ENCODE data around the gene FOXP4.

Gene FOXP4

DNA sequence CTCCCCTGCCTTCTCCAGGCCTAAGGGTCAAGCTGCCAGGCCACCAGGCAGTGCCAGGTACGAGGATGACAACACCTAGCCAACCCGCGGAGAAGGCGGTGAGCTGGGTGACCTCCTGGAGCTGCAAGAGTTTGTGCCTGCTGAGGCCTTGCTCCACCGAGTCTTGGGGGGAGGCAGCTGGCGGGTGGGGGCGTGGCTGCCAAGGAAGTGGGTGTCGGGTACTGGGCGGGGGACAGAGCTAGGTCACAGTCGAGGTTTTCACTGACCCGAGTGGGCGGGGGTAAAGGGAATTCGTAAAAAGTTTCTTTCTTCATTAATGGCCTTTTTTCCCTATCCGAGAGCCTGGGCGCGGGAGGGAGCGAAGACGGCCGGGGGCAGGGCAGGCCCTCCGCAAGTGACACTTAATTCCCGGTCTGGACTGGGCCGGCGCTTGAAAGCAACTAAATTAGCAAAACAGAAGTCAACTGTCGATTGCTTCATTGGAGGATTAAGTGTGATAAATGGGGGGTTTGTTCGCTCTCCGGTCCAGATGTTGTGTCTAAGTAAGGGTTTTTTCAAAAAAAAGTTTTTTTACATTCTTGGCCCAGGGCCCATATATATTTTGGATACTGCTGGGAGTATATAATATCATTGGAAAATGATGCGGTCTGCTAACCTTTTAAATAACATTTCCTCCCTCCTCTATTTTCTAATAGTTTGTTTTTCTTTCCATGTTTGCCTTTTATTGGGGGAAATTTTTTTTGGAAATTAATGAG lies 43.1 kb upstream of the FOXP4 start:
- in situ Hi-C loops (cut with MboI; ENCODE audit: low sequenced_read_pairs, unreplicated experiment): no loop called here

DNA sequence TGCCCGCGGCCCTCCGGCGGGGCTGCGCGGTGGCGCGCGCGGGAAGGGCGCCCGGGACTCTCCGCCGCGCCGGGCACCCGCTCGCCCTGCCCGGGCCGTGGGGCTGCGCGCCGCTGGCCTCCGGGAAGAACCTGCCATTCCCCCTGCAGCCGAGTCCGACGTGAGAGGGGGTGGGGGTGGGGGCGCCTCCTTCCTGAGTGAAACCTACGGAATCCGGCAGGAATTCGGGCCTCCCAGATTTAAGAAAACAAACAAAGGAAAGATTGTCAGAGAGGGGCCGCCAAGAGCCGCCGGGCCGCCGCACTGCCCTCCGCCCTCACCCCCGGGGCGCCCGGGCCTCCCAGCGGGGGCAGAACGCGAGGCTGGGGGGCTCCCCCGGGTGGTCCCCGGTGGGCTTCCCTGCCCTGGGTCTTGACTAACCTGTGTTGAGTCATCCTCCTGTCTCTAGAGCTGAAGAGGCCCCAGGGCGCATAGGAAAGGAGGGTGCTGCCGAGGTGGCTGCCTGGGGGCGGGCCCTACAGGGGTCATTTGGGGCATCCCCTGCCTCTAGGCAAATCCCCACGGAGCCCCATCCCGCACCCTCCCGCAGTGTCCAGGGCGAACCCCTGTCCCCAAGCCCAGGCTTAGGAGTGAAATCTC lies 42.2 kb upstream of the FOXP4 start:
- in situ Hi-C loops (cut with MboI; ENCODE audit: low sequenced_read_pairs, unreplicated experiment): no loop called here
- DNase-seq (ENCODE audit: low spot score): peak; percentile 77
- TF ChIP-seq, protein P1, sequence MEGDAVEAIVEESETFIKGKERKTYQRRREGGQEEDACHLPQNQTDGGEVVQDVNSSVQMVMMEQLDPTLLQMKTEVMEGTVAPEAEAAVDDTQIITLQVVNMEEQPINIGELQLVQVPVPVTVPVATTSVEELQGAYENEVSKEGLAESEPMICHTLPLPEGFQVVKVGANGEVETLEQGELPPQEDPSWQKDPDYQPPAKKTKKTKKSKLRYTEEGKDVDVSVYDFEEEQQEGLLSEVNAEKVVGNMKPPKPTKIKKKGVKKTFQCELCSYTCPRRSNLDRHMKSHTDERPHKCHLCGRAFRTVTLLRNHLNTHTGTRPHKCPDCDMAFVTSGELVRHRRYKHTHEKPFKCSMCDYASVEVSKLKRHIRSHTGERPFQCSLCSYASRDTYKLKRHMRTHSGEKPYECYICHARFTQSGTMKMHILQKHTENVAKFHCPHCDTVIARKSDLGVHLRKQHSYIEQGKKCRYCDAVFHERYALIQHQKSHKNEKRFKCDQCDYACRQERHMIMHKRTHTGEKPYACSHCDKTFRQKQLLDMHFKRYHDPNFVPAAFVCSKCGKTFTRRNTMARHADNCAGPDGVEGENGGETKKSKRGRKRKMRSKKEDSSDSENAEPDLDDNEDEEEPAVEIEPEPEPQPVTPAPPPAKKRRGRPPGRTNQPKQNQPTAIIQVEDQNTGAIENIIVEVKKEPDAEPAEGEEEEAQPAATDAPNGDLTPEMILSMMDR (IDR thresholded peaks at IDR 0.05; ENCODE audit: borderline replicate concordance, control extremely low read depth, extremely low read depth, insufficient read depth, missing control alignments): no peak

More for the DNA sequence above, 43.1 kb upstream of the FOXP4 start:
- TF ChIP-seq, protein P1 (IDR thresholded peaks at IDR 0.05; ENCODE audit: borderline replicate concordance, control extremely low read depth, extremely low read depth, insufficient read depth, missing control alignments): no peak
- DNase-seq (ENCODE audit: low spot score): no peak

DNA sequence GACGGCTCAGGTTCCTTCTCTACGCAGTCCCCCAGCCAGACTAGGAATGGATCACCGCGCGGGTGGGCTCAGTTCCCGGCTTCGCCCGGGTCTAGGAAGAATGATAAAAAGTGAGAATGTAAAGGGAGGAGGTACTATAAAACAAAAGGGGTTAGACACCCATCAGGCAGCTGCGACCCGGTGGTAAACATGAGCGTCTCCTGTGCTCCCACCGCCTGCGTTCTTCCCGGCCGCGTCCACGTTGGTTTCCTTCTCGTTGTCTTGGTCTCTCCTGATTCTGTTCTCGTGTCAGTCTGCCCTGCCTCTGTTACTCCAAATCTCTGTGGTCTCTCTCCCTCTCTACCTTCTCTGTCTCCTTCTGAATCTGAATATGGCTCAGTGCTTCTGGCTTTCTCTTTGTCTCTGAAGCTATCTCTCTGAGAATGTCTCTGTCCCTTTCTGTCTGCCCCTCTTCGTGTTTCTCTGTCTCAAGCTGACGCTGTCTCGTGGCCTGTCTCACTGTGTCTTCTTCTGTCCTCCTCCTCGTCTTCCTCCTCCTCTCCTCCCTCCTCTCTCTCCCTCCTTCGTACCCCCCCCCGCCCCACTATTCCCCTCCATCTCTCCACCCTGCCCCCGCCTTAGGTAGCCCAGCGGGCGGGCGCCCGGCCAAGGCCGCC lies 41.6 kb upstream of the FOXP4 start:
- DNase-seq (ENCODE audit: low spot score): peak; percentile 54
- in situ Hi-C loops (cut with MboI; ENCODE audit: low sequenced_read_pairs, unreplicated experiment): no loop called here

DNA sequence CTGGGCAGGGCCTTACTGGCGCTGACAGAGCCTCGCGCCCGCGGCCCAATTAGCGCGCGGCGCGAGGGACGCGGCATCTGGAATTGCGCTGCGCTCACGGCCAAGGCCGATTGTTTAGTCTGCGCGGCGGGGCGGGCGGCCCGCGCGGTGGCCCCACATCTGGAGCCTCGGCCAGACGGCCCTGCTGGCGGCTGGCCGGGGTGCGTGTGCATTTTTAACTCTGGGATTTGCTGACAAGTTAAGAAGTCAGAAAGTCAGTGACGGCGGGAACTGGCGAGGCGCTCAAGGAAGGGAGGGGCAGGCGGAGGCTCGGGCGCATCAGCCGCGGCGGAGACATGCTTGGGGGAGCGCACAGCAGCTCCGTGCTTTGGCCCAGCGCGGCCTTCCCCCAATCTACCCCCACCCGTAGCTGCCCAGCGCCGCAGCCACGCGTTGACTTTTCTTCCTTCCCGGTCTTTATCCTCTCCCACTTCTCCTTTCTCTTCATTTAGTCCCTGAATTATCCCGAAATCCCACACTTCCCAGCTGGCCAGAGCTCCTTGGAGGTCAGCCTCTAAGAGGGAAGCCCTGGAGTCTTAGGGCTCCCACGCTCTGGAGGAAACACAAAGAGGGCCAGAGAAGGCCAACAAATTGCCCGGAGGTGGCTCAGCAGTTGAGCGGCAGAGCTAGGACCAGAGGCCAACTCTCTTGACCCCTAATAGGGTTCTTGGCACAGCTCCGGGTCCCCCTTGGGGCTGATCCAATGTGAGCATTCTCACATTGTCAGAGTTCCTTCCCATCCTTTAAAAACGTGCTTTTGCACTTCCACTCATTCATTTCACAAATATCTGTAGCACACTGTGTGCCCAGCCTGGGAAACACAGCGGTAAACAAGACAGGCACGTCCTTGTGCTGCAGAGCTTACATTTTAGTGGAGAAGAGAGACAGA lies 40.8 kb upstream of the FOXP4 start:
- peak; percentile 88 for DNase-seq (ENCODE audit: low spot score)
- TF ChIP-seq, protein P1 (IDR thresholded peaks at IDR 0.05; ENCODE audit: borderline replicate concordance, control extremely low read depth, extremely low read depth, insufficient read depth, missing control alignments): no peak
- in situ Hi-C loops (cut with MboI; ENCODE audit: low sequenced_read_pairs, unreplicated experiment): no loop called here

More for the DNA sequence above, 41.6 kb upstream of the FOXP4 start:
- TF ChIP-seq, protein P1 (IDR thresholded peaks at IDR 0.05; ENCODE audit: borderline replicate concordance, control extremely low read depth, extremely low read depth, insufficient read depth, missing control alignments): no peak

DNA sequence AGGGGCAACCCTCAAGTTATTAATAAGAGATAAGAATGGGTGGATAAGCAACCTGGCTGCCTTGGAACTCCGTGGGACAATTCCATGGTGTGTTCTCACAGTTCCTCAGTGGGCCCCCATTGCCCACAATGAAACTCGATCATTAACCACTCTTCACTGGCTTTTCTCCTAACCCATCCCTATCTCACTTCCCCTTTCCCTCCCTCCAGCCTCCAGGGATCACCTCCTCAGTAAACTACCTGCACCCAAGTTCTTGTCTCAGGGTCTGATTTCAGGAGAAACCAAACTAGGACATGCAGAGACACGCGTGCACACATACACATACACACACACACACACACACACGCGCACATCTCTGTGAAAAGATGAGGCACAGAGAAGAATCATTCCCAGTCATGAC lies 37.7 kb upstream of the FOXP4 start:
- TF ChIP-seq, protein P1 (IDR thresholded peaks at IDR 0.05; ENCODE audit: borderline replicate concordance, control extremely low read depth, extremely low read depth, insufficient read depth, missing control alignments): no peak
- in situ Hi-C loops (cut with MboI; ENCODE audit: low sequenced_read_pairs, unreplicated experiment): no loop called here
- DNase-seq (ENCODE audit: low spot score): no peak

DNA sequence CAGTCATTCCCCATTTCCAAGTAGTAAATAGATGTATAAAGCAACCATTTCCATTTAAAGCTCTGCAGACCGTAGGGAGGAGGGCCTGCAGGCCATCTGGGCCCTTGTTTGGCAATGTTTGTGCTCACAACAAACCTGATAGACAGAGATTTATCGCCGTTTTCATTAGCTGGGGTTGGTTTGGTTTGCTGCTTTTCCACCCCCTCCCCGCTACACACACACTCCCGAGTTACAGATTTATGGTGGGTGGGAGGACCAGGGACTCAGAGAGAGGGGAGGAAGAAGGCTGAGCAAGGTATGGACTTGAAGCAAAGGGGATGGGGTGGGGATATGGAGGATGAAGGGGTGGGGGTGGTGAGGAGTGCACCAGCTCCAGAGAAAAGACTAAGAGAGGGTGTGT lies 36.6 kb upstream of the FOXP4 start:
- no peak for DNase-seq (ENCODE audit: low spot score)
- TF ChIP-seq, protein P1 (IDR thresholded peaks at IDR 0.05; ENCODE audit: borderline replicate concordance, control extremely low read depth, extremely low read depth, insufficient read depth, missing control alignments): no peak
- in situ Hi-C loops (cut with MboI; ENCODE audit: low sequenced_read_pairs, unreplicated experiment): no loop called here
